Muscle layer of colon (tissue), 2 donors: ENCODE measurements around the gene XIRP2.
"Not testable (repeated sequence)": the region's sequence is repeated elsewhere in the genome, so short reads cannot be mapped to it uniquely, and the experiment has no call there.

ENCODE experiments used
- H3K27ac ChIP-seq: one replicate; pipeline ENCODE4 v1.7.0; 2013; ENCODE audit warnings: low read depth, mild to moderate bottlenecking, low read length, moderate library complexity
- H3K27me3 ChIP-seq, 2 donors: one replicate each; pipeline ENCODE4 v1.7.0; 2013; ENCODE audit warnings: low read length in 2 of 2, mild to moderate bottlenecking in 2 of 2; ENCODE audit not compliant: insufficient read depth in 2 of 2, control insufficient read depth in 1 of 2
- H3K36me3 ChIP-seq: one replicate; pipeline ENCODE4 v1.7.0; 2013; ENCODE audit warnings: mild to moderate bottlenecking, low read length; ENCODE audit not compliant: insufficient read depth
- H3K4me1 ChIP-seq: one replicate; pipeline ENCODE4 v1.7.0; 2013; ENCODE audit warnings: mild to moderate bottlenecking, low read length; ENCODE audit not compliant: insufficient read depth
- H3K4me3 ChIP-seq, 2 donors: one replicate each; pipeline ENCODE4 v1.7.0; 2013; ENCODE audit warnings: low read length in 2 of 2, low read depth in 1 of 2, mild to moderate bottlenecking in 1 of 2, moderate library complexity in 1 of 2
- H3K9ac ChIP-seq: one replicate; pipeline ENCODE4 v1.7.0; 2013; ENCODE audit warnings: low read length
- H3K9me3 ChIP-seq: one replicate; pipeline ENCODE4 v1.7.0; 2013; ENCODE audit warnings: mild to moderate bottlenecking, low read length
- donor health status: abdominal sarcoma.
- donor health status: Adenocarcinoma of cecum.

Gene XIRP2

GRCh38 chr2:167054881-167055280 is 166.6 kb downstream of the XIRP2 start:
- Histone ChIP-seq H3K9me3 (no peaks in the 10 kb centered on the region), H3K4me1 (peaks cover 7% of the 10 kb centered on the region), H3K27me3 (no peaks in the 10 kb centered on the region), H3K27ac (no peak overlapping the region), H3K4me3 (no peak overlapping the region), H3K9ac (no peak overlapping the region), H3K36me3 (no peaks in the 10 kb centered on the region)

DNA sequence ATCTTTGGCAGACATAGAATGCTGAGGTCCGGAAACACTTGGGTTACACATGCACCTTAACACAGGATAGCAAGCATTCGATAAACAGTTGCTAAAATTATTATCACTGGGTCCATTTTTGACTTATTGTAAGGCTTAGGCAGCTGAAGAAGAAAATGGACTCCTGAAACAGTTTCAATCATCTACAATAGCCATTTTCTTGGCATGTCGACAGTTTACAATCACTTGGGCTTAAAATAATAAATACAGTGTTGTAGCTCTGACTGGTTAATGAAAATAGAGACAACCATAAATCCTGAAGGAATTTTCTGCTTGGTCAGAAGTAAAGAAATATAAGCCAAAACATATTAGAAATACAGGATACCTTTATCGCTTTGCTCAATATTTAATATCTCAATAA is 169.2 kb downstream of the XIRP2 start:
- Histone ChIP-seq H3K4me1 (peaks cover 7% of the 10 kb centered on the region), H3K9ac (no peak overlapping the region), H3K36me3 (no peaks in the 10 kb centered on the region), H3K4me3 (no peak overlapping the region), H3K27ac (no peak overlapping the region), H3K9me3 (no peaks in the 10 kb centered on the region), H3K27me3 (no peaks in the 10 kb centered on the region)

DNA sequence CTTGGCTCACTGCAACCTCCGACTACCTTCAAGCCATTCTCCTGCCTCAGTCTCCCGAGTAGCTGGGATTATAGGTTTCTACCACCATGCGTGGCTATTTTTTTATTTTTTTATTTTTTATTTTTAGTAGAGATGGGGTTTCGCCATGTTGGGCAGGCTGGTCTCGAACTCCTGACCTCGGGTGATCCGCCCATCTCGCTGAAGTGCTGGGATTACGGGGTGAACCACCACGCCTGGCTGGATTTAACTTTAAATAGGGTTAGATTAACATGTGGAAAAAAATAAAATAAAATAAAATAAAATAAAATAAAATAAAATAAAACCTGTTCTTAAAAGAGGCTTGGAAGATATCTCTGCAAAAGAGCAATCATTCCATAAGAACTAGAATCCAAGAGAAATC is 170.9 kb downstream of the XIRP2 start:
- Histone ChIP-seq H3K36me3 (no peaks in the 10 kb centered on the region), H3K4me3 (no peak overlapping the region), H3K27ac (no peak overlapping the region), H3K9ac (no peak overlapping the region), H3K27me3 (no peaks in the 10 kb centered on the region), H3K9me3 (no peaks in the 10 kb centered on the region), H3K4me1 (peaks cover 7% of the 10 kb centered on the region)

- no peaks in the 10 kb centered on the region for H3K27me3 ChIP-seq
- H3K4me1 ChIP-seq, result no peaks in the 10 kb centered on the region
- H3K4me3 ChIP-seq, result no peak overlapping the region
- no peak overlapping the region for H3K27ac ChIP-seq
- no peak overlapping the region for H3K9ac ChIP-seq
- H3K36me3 ChIP-seq, result no peaks in the 10 kb centered on the region
- H3K9me3 ChIP-seq, result no peaks in the 10 kb centered on the region
Measured at GRCh38 chr2:167069855-167070254, 181.6 kb downstream of the XIRP2 start.

- not testable (repeated sequence) for H3K9me3 ChIP-seq, H3K36me3 ChIP-seq, H3K4me1 ChIP-seq, H3K27ac ChIP-seq, H3K9ac ChIP-seq, H3K4me3 ChIP-seq, H3K27me3 ChIP-seq
Measured at GRCh38 chr2:167075708-167076107, 187.4 kb downstream of the XIRP2 start.

GRCh38 chr2:167098931-167099330 is 210.7 kb downstream of the XIRP2 start:
- H3K9ac ChIP-seq, H3K4me1 ChIP-seq, H3K4me3 ChIP-seq, H3K36me3 ChIP-seq, H3K27ac ChIP-seq, H3K27me3 ChIP-seq, H3K9me3 ChIP-seq: not testable (repeated sequence)

GRCh38 chr2:167100506-167100905 is 212.2 kb downstream of the XIRP2 start:
- Histone ChIP-seq H3K4me3 (no peak overlapping the region), H3K9ac (no peak overlapping the region), H3K4me1 (no peaks in the 10 kb centered on the region), H3K9me3 (no peaks in the 10 kb centered on the region), H3K27me3 (no peaks in the 10 kb centered on the region), H3K27ac (no peak overlapping the region), H3K36me3 (no peaks in the 10 kb centered on the region)

- Histone ChIP-seq H3K9me3 (no peaks in the 10 kb centered on the region), H3K4me3 (no peak overlapping the region), H3K27me3 (no peaks in the 10 kb centered on the region), H3K4me1 (no peaks in the 10 kb centered on the region), H3K36me3 (no peaks in the 10 kb centered on the region), H3K27ac (no peak overlapping the region), H3K9ac (no peak overlapping the region)
Measured at GRCh38 chr2:167103028-167103756, 214.9 kb downstream of the XIRP2 start.

GRCh38 chr2:167103757-167104133 is 215.5 kb downstream of the XIRP2 start:
- Histone ChIP-seq H3K27me3 (no peaks in the 10 kb centered on the region), H3K9me3 (no peaks in the 10 kb centered on the region), H3K36me3 (no peaks in the 10 kb centered on the region), H3K27ac (no peak overlapping the region), H3K4me1 (no peaks in the 10 kb centered on the region), H3K9ac (no peak overlapping the region), H3K4me3 (no peak overlapping the region)

- no peaks in the 10 kb centered on the region for H3K4me1 ChIP-seq
- H3K27ac ChIP-seq, result no peak overlapping the region
- no peaks in the 10 kb centered on the region for H3K27me3 ChIP-seq
- no peak overlapping the region for H3K9ac ChIP-seq
- no peaks in the 10 kb centered on the region for H3K9me3 ChIP-seq
- H3K36me3 ChIP-seq, result no peaks in the 10 kb centered on the region
- no peak overlapping the region for H3K4me3 ChIP-seq
Measured at GRCh38 chr2:167104691-167105090, 216.4 kb downstream of the XIRP2 start.

DNA sequence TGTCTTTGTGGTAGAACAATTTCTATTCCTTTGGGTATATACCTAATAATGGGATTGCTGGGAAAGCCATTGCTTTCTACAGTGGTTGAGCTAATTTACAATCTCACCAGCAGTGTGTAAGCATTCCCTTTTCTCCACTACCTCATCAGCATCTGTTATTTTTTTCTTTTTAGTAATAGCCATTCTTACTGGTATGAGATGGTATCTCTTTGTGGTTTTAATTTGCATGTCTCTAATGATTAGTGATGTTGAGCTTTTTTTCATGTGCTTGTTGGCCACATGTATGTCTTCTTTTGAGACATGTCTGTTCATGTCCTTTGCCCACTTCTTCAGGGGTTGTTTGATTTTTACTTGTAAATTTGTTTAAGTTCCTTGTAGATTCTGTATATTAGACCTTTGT is 221.4 kb downstream of the XIRP2 start:
- H3K4me3 ChIP-seq, result not testable (repeated sequence)

DNA sequence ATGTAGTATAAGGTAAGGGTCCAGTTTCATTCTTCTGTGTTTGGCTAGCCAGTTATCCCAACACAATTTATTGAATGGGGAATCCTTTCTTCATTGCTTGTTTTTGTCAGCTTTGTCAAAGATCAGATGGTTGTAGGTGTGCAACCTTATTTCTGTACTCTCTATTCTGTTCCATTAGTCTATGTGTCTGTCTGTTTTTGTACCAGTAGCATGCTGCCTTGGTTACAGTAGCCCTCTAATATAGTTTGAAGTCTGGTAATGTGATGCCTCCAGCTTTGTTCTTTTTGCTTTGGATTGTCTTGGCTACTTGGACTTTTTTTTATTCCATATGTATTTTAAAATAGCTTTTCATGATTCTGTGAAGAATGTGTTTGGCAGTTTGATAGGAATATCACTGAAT is 222.1 kb downstream of the XIRP2 start:
- Histone ChIP-seq H3K27ac (no peak overlapping the region), H3K36me3 (no peaks in the 10 kb centered on the region), H3K4me1 (no peaks in the 10 kb centered on the region), H3K9me3 (no peaks in the 10 kb centered on the region), H3K9ac (no peak overlapping the region), H3K27me3 (no peaks in the 10 kb centered on the region), H3K4me3 (no peak overlapping the region)

More for the DNA sequence above, 221.4 kb downstream of the XIRP2 start:
- not testable (repeated sequence) for H3K4me1 ChIP-seq, H3K36me3 ChIP-seq, H3K27ac ChIP-seq, H3K9ac ChIP-seq, H3K9me3 ChIP-seq, H3K27me3 ChIP-seq
